Amniotic stem cell (primary cell): ENCODE data around the gene AIG1.
A peak's percentile ranks its signal among the peaks of the same experiment; 100 is the strongest.
"Not testable (repeated sequence)": the region's sequence is repeated elsewhere in the genome, so short reads cannot be mapped to it uniquely, and the experiment has no call there.

Experiments used
- DNase-seq: peaks from one replicate; lab custom pipeline; 2025; lab: John Stamatoyannopoulos, UW

Gene AIG1

GRCh38 chr6:143060806-143061596, at the start of gene AIG1:
AIG1 (plus strand) TSS chr6:143060889; CDS start chr6:143060926, 37 bp downstream.
- DNase-seq, result peak; percentile 36

- no peak for DNase-seq
Observed at GRCh38 chr6:143014764-143015163, 45.9 kb upstream of the AIG1 start.

GRCh38 chr6:143015300-143015706, 45.4 kb upstream of the AIG1 start:
- DNase-seq, result no peak

GRCh38 chr6:143018955-143019354, 41.7 kb upstream of the AIG1 start:
- no peak for DNase-seq

- not testable (repeated sequence) for DNase-seq
Observed at GRCh38 chr6:143020862-143021261, 39.8 kb upstream of the AIG1 start.

GRCh38 chr6:143021543-143021942, 39.1 kb upstream of the AIG1 start:
- DNase-seq, result no peak

GRCh38 chr6:143022587-143022986, 38.1 kb upstream of the AIG1 start:
- DNase-seq, result no peak

GRCh38 chr6:143023695-143024094, 37.0 kb upstream of the AIG1 start:
- DNase-seq, result no peak

GRCh38 chr6:143024977-143025376, 35.7 kb upstream of the AIG1 start:
- DNase-seq, result no peak

GRCh38 chr6:143026696-143027449, 33.8 kb upstream of the AIG1 start:
- DNase-seq, result no peak

- no peak for DNase-seq
Observed at GRCh38 chr6:143034689-143035334, 25.9 kb upstream of the AIG1 start.

GRCh38 chr6:143037470-143037869, 23.2 kb upstream of the AIG1 start:
- DNase-seq, result no peak

GRCh38 chr6:143038833-143039232, 21.9 kb upstream of the AIG1 start:
- no peak for DNase-seq

GRCh38 chr6:143039548-143039947, 21.1 kb upstream of the AIG1 start:
- no peak for DNase-seq

GRCh38 chr6:143040018-143040417, 20.7 kb upstream of the AIG1 start:
- DNase-seq, result no peak

- DNase-seq, result not testable (repeated sequence)
Observed at GRCh38 chr6:143044345-143044744, 16.3 kb upstream of the AIG1 start.

- DNase-seq, result no peak
Observed at GRCh38 chr6:143049611-143050010, 11.1 kb upstream of the AIG1 start.

- no peak for DNase-seq
Observed at GRCh38 chr6:143050509-143050908, 10.2 kb upstream of the AIG1 start.

- no peak for DNase-seq
Observed at GRCh38 chr6:143052282-143052681, 8.4 kb upstream of the AIG1 start.

- DNase-seq, result no peak
Observed at GRCh38 chr6:143053856-143054255, 6.8 kb upstream of the AIG1 start.

- DNase-seq, result no peak
Observed at GRCh38 chr6:143054329-143054728, 6.4 kb upstream of the AIG1 start.

- DNase-seq, result no peak
Observed at GRCh38 chr6:143055213-143055612, 5.5 kb upstream of the AIG1 start.

- no peak for DNase-seq
Observed at GRCh38 chr6:143055891-143056290, 4.8 kb upstream of the AIG1 start.
